ENCODE measurements around the gene CCNB2.
"Not testable (repeated sequence)": the region's sequence is repeated elsewhere in the genome, so short reads cannot be mapped to it uniquely, and the experiment has no call there.

Gene CCNB2

GRCh38 chr15:59137566-59137965 is 32.6 kb downstream of the CCNB2 start:
- H3K27me3 ChIP-seq (ENCODE audit: control insufficient read depth, insufficient read depth, low read length), result no peaks in the 10 kb centered on the region
- no peak overlapping the region for H3K27ac ChIP-seq (ENCODE audit: low read length)
- H3K9ac ChIP-seq (ENCODE audit: low read length), result no peak overlapping the region
- H3K9me3 ChIP-seq (ENCODE audit: control insufficient read depth, low read depth, low read length), result no peaks in the 10 kb centered on the region
- no peaks in the 10 kb centered on the region for H3K4me1 ChIP-seq (ENCODE audit: control insufficient read depth, low read depth, low read length)
- H3K4me3 ChIP-seq (ENCODE audit: low read length), result no peak overlapping the region
- H3K36me3 ChIP-seq (ENCODE audit: control insufficient read depth, low read depth, low read length), result peaks cover 46% of the 10 kb centered on the region

- Histone ChIP-seq H3K4me3 (ENCODE audit: low read length) (no peak overlapping the region), H3K9me3 (ENCODE audit: control insufficient read depth, low read depth, low read length) (no peaks in the 10 kb centered on the region), H3K27ac (ENCODE audit: low read length) (no peak overlapping the region), H3K9ac (ENCODE audit: low read length) (no peak overlapping the region), H3K27me3 (ENCODE audit: control insufficient read depth, insufficient read depth, low read length) (no peaks in the 10 kb centered on the region), H3K4me1 (ENCODE audit: control insufficient read depth, low read depth, low read length) (no peaks in the 10 kb centered on the region), H3K36me3 (ENCODE audit: control insufficient read depth, low read depth, low read length) (peaks cover 46% of the 10 kb centered on the region)
Observed at GRCh38 chr15:59138243-59138642, 33.3 kb downstream of the CCNB2 start.

GRCh38 chr15:59140422-59141226 is 35.7 kb downstream of the CCNB2 start:
- Histone ChIP-seq H3K36me3 (ENCODE audit: control insufficient read depth, low read depth, low read length) (peaks cover 26% of the 10 kb centered on the region), H3K9me3 (ENCODE audit: control insufficient read depth, low read depth, low read length) (no peaks in the 10 kb centered on the region), H3K4me1 (ENCODE audit: control insufficient read depth, low read depth, low read length) (no peaks in the 10 kb centered on the region), H3K27me3 (ENCODE audit: control insufficient read depth, insufficient read depth, low read length) (no peaks in the 10 kb centered on the region), H3K4me3 (ENCODE audit: low read length) (no peak overlapping the region), H3K27ac (ENCODE audit: low read length) (no peak overlapping the region), H3K9ac (ENCODE audit: low read length) (no peak overlapping the region)

- Histone ChIP-seq H3K4me3 (ENCODE audit: low read length) (no peak overlapping the region), H3K27ac (ENCODE audit: low read length) (no peak overlapping the region), H3K36me3 (ENCODE audit: control insufficient read depth, low read depth, low read length) (peaks cover 12% of the 10 kb centered on the region), H3K27me3 (ENCODE audit: control insufficient read depth, insufficient read depth, low read length) (no peaks in the 10 kb centered on the region), H3K9ac (ENCODE audit: low read length) (no peak overlapping the region), H3K9me3 (ENCODE audit: control insufficient read depth, low read depth, low read length) (no peaks in the 10 kb centered on the region), H3K4me1 (ENCODE audit: control insufficient read depth, low read depth, low read length) (peaks cover 8% of the 10 kb centered on the region)
Observed at GRCh38 chr15:59143281-59143680, 38.3 kb downstream of the CCNB2 start.

DNA sequence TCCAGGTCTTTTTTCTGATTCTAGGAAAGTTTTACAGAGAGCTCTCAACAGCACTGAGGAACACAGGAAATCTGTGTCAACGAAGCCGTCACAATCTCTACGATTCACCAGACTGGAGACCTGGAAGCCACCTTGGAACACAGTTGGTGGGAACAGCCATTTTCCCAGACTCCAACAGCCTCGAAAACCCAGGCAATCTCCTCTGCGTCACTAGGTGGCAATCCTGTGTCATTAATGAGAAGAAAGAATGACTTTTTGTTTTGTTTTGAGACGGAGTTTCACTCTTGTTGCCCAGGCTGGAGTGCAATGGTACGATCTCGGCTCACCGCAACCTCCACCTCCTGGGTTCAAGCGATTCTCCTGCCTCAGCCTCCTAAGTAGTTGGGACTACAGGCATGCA is 39.6 kb downstream of the CCNB2 start:
- H3K27ac ChIP-seq (ENCODE audit: low read length); H3K9me3 ChIP-seq (ENCODE audit: control insufficient read depth, low read depth, low read length); H3K9ac ChIP-seq (ENCODE audit: low read length); H3K4me3 ChIP-seq (ENCODE audit: low read length); H3K27me3 ChIP-seq (ENCODE audit: control insufficient read depth, insufficient read depth, low read length): not testable (repeated sequence)
- peaks cover 16% of the 10 kb centered on the region for H3K4me1 ChIP-seq (ENCODE audit: control insufficient read depth, low read depth, low read length)
- peaks cover 11% of the 10 kb centered on the region for H3K36me3 ChIP-seq (ENCODE audit: control insufficient read depth, low read depth, low read length)

DNA sequence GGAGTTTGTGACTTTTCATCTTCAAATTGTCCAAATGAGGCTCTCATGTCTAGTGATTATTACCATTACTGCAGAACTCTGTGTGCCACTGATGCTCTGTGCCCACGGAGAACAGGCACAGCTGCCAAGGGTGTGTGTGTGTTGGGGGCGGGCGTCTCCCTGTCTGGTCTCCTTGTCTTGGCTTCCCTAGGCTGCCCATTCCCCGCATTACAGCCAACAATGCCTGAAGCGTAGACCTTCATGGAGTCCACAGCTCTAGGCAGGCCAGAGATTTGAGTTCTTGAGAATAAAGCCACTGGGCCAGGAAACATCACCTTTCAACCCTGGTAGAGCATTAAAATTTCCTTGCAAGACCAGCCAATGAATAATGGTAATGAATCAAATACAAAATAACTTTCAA is 42.7 kb downstream of the CCNB2 start:
- no peaks in the 10 kb centered on the region for H3K9me3 ChIP-seq (ENCODE audit: control insufficient read depth, low read depth, low read length)
- H3K4me3 ChIP-seq (ENCODE audit: low read length), result no peak overlapping the region
- H3K27ac ChIP-seq (ENCODE audit: low read length), result no peak overlapping the region
- H3K9ac ChIP-seq (ENCODE audit: low read length), result no peak overlapping the region
- H3K36me3 ChIP-seq (ENCODE audit: control insufficient read depth, low read depth, low read length), result peaks cover 27% of the 10 kb centered on the region
- peaks cover 16% of the 10 kb centered on the region for H3K4me1 ChIP-seq (ENCODE audit: control insufficient read depth, low read depth, low read length)
- no peaks in the 10 kb centered on the region for H3K27me3 ChIP-seq (ENCODE audit: control insufficient read depth, insufficient read depth, low read length)

DNA sequence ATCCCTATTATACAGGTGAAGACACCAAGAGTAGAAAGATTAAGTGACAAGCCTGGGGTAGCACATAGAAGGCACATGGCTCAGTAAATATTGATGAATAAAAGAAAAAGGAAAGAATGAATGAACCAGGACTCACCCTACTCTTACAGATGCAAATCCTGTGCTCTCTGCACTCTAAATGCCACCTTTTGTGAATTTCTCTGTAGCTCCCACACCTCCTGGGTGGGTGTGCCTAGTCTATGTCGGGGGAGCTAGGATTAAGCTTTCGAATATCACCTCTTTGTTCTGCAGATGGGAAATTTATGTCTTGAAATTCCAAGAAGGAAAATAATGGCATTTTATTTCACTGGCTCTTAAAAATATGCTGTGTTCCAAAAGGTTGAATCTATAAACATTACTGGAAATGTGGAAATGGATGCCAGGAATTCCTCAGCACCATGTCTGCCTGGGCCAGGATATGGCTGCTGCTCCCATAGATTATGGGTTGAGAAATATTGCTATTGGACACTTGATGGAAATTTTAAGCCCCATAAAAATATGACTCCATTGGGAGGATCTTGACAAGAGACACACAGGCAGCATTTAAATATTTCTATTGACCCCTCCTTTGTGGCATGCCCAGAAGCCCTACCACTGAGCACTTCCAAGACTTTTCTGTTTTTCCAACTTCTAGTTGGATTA is 43.3 kb downstream of the CCNB2 start:
- H3K4me1 ChIP-seq (ENCODE audit: control insufficient read depth, low read depth, low read length), result peaks cover 16% of the 10 kb centered on the region
- no peak overlapping the region for H3K4me3 ChIP-seq (ENCODE audit: low read length)
- no peak overlapping the region for H3K9ac ChIP-seq (ENCODE audit: low read length)
- H3K27ac ChIP-seq (ENCODE audit: low read length), result peak overlapping the region; percentile 16
- no peaks in the 10 kb centered on the region for H3K9me3 ChIP-seq (ENCODE audit: control insufficient read depth, low read depth, low read length)
- H3K36me3 ChIP-seq (ENCODE audit: control insufficient read depth, low read depth, low read length), result peaks cover 33% of the 10 kb centered on the region
- no peaks in the 10 kb centered on the region for H3K27me3 ChIP-seq (ENCODE audit: control insufficient read depth, insufficient read depth, low read length)

DNA sequence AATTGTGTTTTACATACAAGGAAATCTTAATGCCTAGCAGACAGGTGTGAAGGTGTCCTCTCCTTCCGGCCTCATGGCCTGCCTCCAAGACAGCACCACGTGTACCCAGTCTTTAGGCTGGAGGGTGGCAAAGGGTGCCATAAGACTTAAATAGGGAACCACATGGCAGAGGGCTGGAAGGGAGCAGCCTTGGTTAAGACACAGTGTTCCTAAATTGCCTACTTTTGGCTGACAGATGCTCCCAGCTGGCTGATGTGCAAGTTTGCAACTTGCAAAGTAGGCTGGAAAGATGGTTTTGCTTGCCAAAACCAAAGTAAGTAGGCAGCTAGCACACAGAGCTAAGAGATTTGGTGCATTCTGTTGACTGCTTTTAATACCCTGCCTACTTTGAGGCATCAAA is 45.2 kb downstream of the CCNB2 start:
- Histone ChIP-seq H3K27ac (ENCODE audit: low read length) (no peak overlapping the region), H3K4me1 (ENCODE audit: control insufficient read depth, low read depth, low read length) (peaks cover 16% of the 10 kb centered on the region), H3K36me3 (ENCODE audit: control insufficient read depth, low read depth, low read length) (peaks cover 39% of the 10 kb centered on the region), H3K9me3 (ENCODE audit: control insufficient read depth, low read depth, low read length) (no peaks in the 10 kb centered on the region), H3K27me3 (ENCODE audit: control insufficient read depth, insufficient read depth, low read length) (no peaks in the 10 kb centered on the region), H3K9ac (ENCODE audit: low read length) (no peak overlapping the region), H3K4me3 (ENCODE audit: low read length) (no peak overlapping the region)

- Histone ChIP-seq H3K9ac (ENCODE audit: low read length) (no peak overlapping the region), H3K9me3 (ENCODE audit: control insufficient read depth, low read depth, low read length) (no peaks in the 10 kb centered on the region), H3K4me1 (ENCODE audit: control insufficient read depth, low read depth, low read length) (peaks cover 12% of the 10 kb centered on the region), H3K4me3 (ENCODE audit: low read length) (no peak overlapping the region), H3K27ac (ENCODE audit: low read length) (no peak overlapping the region), H3K27me3 (ENCODE audit: control insufficient read depth, insufficient read depth, low read length) (no peaks in the 10 kb centered on the region), H3K36me3 (ENCODE audit: control insufficient read depth, low read depth, low read length) (peaks cover 41% of the 10 kb centered on the region)
Observed at GRCh38 chr15:59152694-59153450, 47.9 kb downstream of the CCNB2 start.

DNA sequence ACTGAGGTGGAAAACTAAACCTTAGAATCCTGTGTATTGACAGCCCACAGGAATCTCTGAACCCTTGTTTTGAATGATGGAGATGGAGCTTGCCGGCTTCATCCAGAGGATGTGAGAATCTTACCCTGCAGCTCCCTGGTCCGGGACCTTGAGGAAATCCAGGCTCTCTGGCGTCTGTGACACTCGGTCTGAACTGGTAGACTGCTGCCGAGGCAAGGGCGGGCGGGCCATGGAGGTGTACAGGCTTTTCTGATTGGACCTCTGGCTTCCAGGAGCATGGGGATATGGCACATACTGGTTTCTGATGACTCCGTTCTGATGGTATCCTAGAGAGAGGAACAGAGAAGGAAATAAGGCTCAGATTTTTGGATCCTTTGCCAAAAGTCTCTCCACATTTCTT is 48.5 kb downstream of the CCNB2 start:
- peaks cover 6% of the 10 kb centered on the region for H3K4me1 ChIP-seq (ENCODE audit: control insufficient read depth, low read depth, low read length)
- H3K4me3 ChIP-seq (ENCODE audit: low read length), result no peak overlapping the region
- peaks cover 47% of the 10 kb centered on the region for H3K36me3 ChIP-seq (ENCODE audit: control insufficient read depth, low read depth, low read length)
- no peaks in the 10 kb centered on the region for H3K27me3 ChIP-seq (ENCODE audit: control insufficient read depth, insufficient read depth, low read length)
- no peak overlapping the region for H3K9ac ChIP-seq (ENCODE audit: low read length)
- H3K27ac ChIP-seq (ENCODE audit: low read length), result no peak overlapping the region
- no peaks in the 10 kb centered on the region for H3K9me3 ChIP-seq (ENCODE audit: control insufficient read depth, low read depth, low read length)

- peaks cover 50% of the 10 kb centered on the region for H3K36me3 ChIP-seq (ENCODE audit: control insufficient read depth, low read depth, low read length)
- no peaks in the 10 kb centered on the region for H3K9me3 ChIP-seq (ENCODE audit: control insufficient read depth, low read depth, low read length)
- no peaks in the 10 kb centered on the region for H3K27me3 ChIP-seq (ENCODE audit: control insufficient read depth, insufficient read depth, low read length)
- no peak overlapping the region for H3K9ac ChIP-seq (ENCODE audit: low read length)
- no peak overlapping the region for H3K4me3 ChIP-seq (ENCODE audit: low read length)
- no peak overlapping the region for H3K27ac ChIP-seq (ENCODE audit: low read length)
- H3K4me1 ChIP-seq (ENCODE audit: control insufficient read depth, low read depth, low read length), result peaks cover 2% of the 10 kb centered on the region
Observed at GRCh38 chr15:59154243-59154642, 49.3 kb downstream of the CCNB2 start.
